ENCODE data around the gene TBC1D22A.
A peak's percentile ranks its signal among the peaks of the same experiment; 100 is the strongest.

GRCh38 chr22:46797355-46797754, 34.9 kb downstream of the TBC1D22A start:
- TF ChIP-seq CTCF (IDR thresholded peaks at IDR 0.05), result peak in 2 of 6 experiments; percentile 16 to 19
- TF ChIP-seq POLR2A (IDR thresholded peaks at IDR 0.05), result no peak

Data from Peyer's patch (tissue), 4 donors.